Heart right ventricle (tissue), 16 donors: Measurements from ENCODE around the gene WASL. TPM values are rescaled to one million over a fixed set of nuclear protein-coding genes. Genes with fewer than 3 reads are reported as not detected.
"Not testable (repeated sequence)": the region's sequence is repeated elsewhere in the genome, so short reads cannot be mapped to it uniquely, and the experiment has no call there.

Experiments used
- ATAC-seq, 8 donors: fragments of 200-7000 bp; cut with Tn5 transposase; one replicate each; pipeline ENCODE4 v1.9.1; 2020; ENCODE audit warnings: mild to moderate bottlenecking in 8 of 8, moderate library complexity in 8 of 8, moderate number of reproducible peaks in 1 of 8
- DNase-seq, 2 donors: peaks; one replicate each; pipeline ENCODE4 v3.0.0-alpha.2; 2020
- H3K27ac ChIP-seq, 10 donors: fragments of 200-600 bp; sonication (generic) in 2 of 10; one replicate each; pipeline versions ENCODE4 v1.5.0 to v1.8.0; 2020 to 2022; ENCODE audit warnings: mild to moderate bottlenecking in 3 of 10
- H3K27me3 ChIP-seq, 7 donors: fragments of 200-600 bp; one replicate each; pipeline ENCODE4 v1.8.0; 2021 to 2022; ENCODE audit warnings: mild to moderate bottlenecking in 2 of 7
- H3K36me3 ChIP-seq, 9 donors: fragments of 200-600 bp; sonication (generic) in 1 of 9; one replicate each; pipeline versions ENCODE4 v1.5.0 to v1.8.0; 2020 to 2022; ENCODE audit warnings: mild to moderate bottlenecking in 2 of 9
- H3K4me1 ChIP-seq, 9 donors: fragments of 200-600 bp; sonication (generic) in 1 of 9; one replicate each; pipeline versions ENCODE4 v1.5.0 to v1.8.0; 2020 to 2022; ENCODE audit warnings: mild to moderate bottlenecking in 4 of 9
- H3K4me3 ChIP-seq, 10 donors: fragments of 200-600 bp; sonication (generic) in 2 of 10; one replicate each; pipeline versions ENCODE4 v1.5.0 to v1.8.0; 2020 to 2022; ENCODE audit warnings: mild to moderate bottlenecking in 7 of 10, moderate library complexity in 2 of 10
- H3K9me3 ChIP-seq, 11 donors: fragments of 200-600 bp in 10 of 11; sonication (generic) in 2 of 11; one replicate each; pipeline versions ENCODE4 v1.5.0 to v1.8.0; 2013 to 2022; ENCODE audit warnings: mild to moderate bottlenecking in 2 of 11, control low read depth in 1 of 11, moderate library complexity in 1 of 11
- CTCF ChIP-seq, 9 donors: fragments of 200-600 bp; sonication (generic) in 2 of 9; IDR thresholded peaks; one replicate each; pipeline versions ENCODE4 v1.5.0 to v1.8.0; 2021 to 2022; ENCODE audit warnings: antibody characterized with exemption in 9 of 9, mild to moderate bottlenecking in 5 of 9, moderate library complexity in 1 of 9
- WGBS, 2 donors: extraction: QIAGEN DNeasy Blood & Tissue Kit; methylation state at CpG; one replicate each; pipeline ENCODE4 v1.1.7; 2013; ENCODE audit warnings: inconsistent platforms in 1 of 2; 5-methylcytosine and 5-hydroxymethylcytosine counted together
- intact Hi-C, 10 donors: fragments of 100-400 bp; cut with DNase I; formaldehyde crosslinking; loops; one replicate each; pipeline versions ENCODE4 v1.11.1 to v1.14.2; 2022
- polyA plus RNA-seq, 2 donors: library from polyadenylated mRNA; stranded (reverse); fragments of 200-250 nt; gene quantifications; one replicate each; pipeline ENCODE4 v1.2.3, GENCODE V29; 2013
- total RNA-seq, 10 donors: library from RNA; stranded (reverse); fragmentation: NEBNext Ultra II Directional in 3 of 10; extraction: Animal tissue kit (Norgen Biotek cat#: 25700) in 3 of 10; gene quantifications; one replicate each; pipeline versions ENCODE4 v1.2.1 to v1.2.4, GENCODE V29; 2021 to 2023
- donor health status: Arrhythmogenic right ventricular cardiomyopathy.
- donor health status: ischemic (EF 13 %, LVEDD 7.1; RV severe dilation, severe dysfunction).
- donor health status: healthy with polysubstance abuse.
- donor health status: DM: no; HTN: yes; CAD: no.
- donor health status: DM: no; HTN: no; CAD: no.
- donor health status: ischemic (EF 25% LVEDD 6.9; RV normal size, moderate dysfunction).
- donor health status: ischemic (EF 25% LVEDD 5.7; RV mildly dilated, moderate dysfunction).
- donor health status: healthy.
- donor health status: DM: yes; HTN: yes; CAD: no.
- donor health status: Ischemic cardiomyopathy.
- donor health status: ischemic (EF 35%, LVEDD 5.7; RV mildly dilated, moderate dysfunction).
- donor health status: nonischemic (EF 11% LVEDD 7.7; RV severe dilation, severe dysfunction).
- donor health status: DM: yes; HTN: yes; CAD: no.
- donor health status: PGD.
- donor health status: ischemic (EF 29% LVEDD 5.4; RV normal size, mild dysfunction).
- donor health status: nonischemic (EF 23%, LVEDD 6.1; RV moderate dilation, normal function).

Gene WASL
- total and polyA plus RNA-seq, 12 donors, result 10.7 to 30.0 (median 24.8) TPM

GRCh38 chr7:123727071-123727837 lies 21.5 kb downstream of the WASL start:
- intact Hi-C loops, result no loop called here
- H3K4me3 ChIP-seq, result no peak overlapping the region
- ATAC-seq, result peak in 2 of 8 donors; percentile 48 to 63
- peaks cover 0 to 6% (median 0%) of the 10 kb centered on the region in 11 donors for H3K9me3 ChIP-seq
- 78 to 80% methylated on average over 4 of the region's 4 CpGs for WGBS, 2 donors
- no peak for DNase-seq
- H3K27me3 ChIP-seq, result no peaks in the 10 kb centered on the region
- H3K27ac ChIP-seq, result no peak overlapping the region
- no peak for TF ChIP-seq CTCF (IDR thresholded peaks at IDR 0.05)
- H3K36me3 ChIP-seq, result no peaks in the 10 kb centered on the region
- H3K4me1 ChIP-seq, result peaks cover 3 to 74% (median 48%) of the 10 kb centered on the region in 9 donors

GRCh38 chr7:123725586-123726171 lies 23.1 kb downstream of the WASL start:
- Histone ChIP-seq H3K4me1 (peaks cover 3 to 80% (median 61%) of the 10 kb centered on the region in 9 donors), H3K36me3 (no peaks in the 10 kb centered on the region), H3K27ac (no peak overlapping the region), H3K4me3 (no peak overlapping the region), H3K27me3 (no peaks in the 10 kb centered on the region), H3K9me3 (no peaks in the 10 kb centered on the region)
- TF ChIP-seq CTCF (IDR thresholded peaks at IDR 0.05), result no peak
- ATAC-seq, result no peak
- intact Hi-C loops, result no loop called here
- WGBS, 2 donors, result 41 to 46% methylated on average over 1 of the region's 1 CpG
- no peak for DNase-seq

- ATAC-seq, result no peak
- Histone ChIP-seq H3K4me1 (peaks cover 3 to 85% (median 70%) of the 10 kb centered on the region in 9 donors), H3K4me3 (no peak overlapping the region), H3K27ac (no peak overlapping the region), H3K9me3 (no peaks in the 10 kb centered on the region), H3K27me3 (no peaks in the 10 kb centered on the region), H3K36me3 (no peaks in the 10 kb centered on the region)
- intact Hi-C loops, result no loop called here
- DNase-seq, result no peak
- TF ChIP-seq CTCF (IDR thresholded peaks at IDR 0.05), result no peak
- WGBS, 2 donors, result 56 to 70% methylated on average over 3 of the region's 3 CpGs
Observed at GRCh38 chr7:123724817-123725253, 24.0 kb downstream of the WASL start.

- 72 to 75% methylated on average over 3 of the region's 3 CpGs for WGBS, 2 donors
- no peak for DNase-seq
- TF ChIP-seq CTCF (IDR thresholded peaks at IDR 0.05), result no peak
Observed at GRCh38 chr7:123723913-123724312, 24.9 kb downstream of the WASL start.

GRCh38 chr7:123720527-123720926 lies 28.3 kb downstream of the WASL start:
- H3K9me3 ChIP-seq, DNase-seq, H3K4me3 ChIP-seq, H3K27me3 ChIP-seq, H3K36me3 ChIP-seq, H3K27ac ChIP-seq, intact Hi-C loops: not testable (repeated sequence)
- WGBS, 2 donors, result 63 to 86% methylated on average over 3 of the region's 3 CpGs
- peaks cover 3 to 87% (median 57%) of the 10 kb centered on the region in 9 donors for H3K4me1 ChIP-seq
- ATAC-seq, result peak in 3 of 8 donors; percentile 45 to 62 (median 47)

More at GRCh38 chr7:123723913-123724312, 24.9 kb downstream of the WASL start:
- Histone ChIP-seq H3K27me3 (no peaks in the 10 kb centered on the region), H3K36me3 (no peaks in the 10 kb centered on the region), H3K4me1 (peaks cover 3 to 86% (median 79%) of the 10 kb centered on the region in 9 donors), H3K9me3 (no peaks in the 10 kb centered on the region), H3K4me3 (no peak overlapping the region), H3K27ac (peak overlapping the region in 1 of 10 donors; percentile 23)
- intact Hi-C loops, result no loop called here
- no peak for ATAC-seq
